ENCODE data around the gene TLX2. TPM values are rescaled to one million over a fixed set of nuclear protein-coding genes. Genes with fewer than 3 reads are reported as not detected.
"Not testable (repeated sequence)": the region's sequence is repeated elsewhere in the genome, so short reads cannot be mapped to it uniquely, and the experiment has no call there.

The TLX2 gene
- 0.25 and 2.5 TPM in 2 replicates for total RNA-seq (2014; rRNA removed; shearing (Covaris generic); ENCODE audit: low replicate concordance)

GRCh38 chr2:74514368-74515270, at the start of gene TLX2:
Gene TLX2 (plus strand): TSS chr2:74514450. CDS start chr2:74514807, 357 bp downstream.
- peaks cover 5% of the 10 kb centered on the region for H3K4me1 ChIP-seq (ENCODE audit: low read length)
- peak within 1 kb of the TSS; percentile 27 for H3K4me2 ChIP-seq (ENCODE audit: low read depth, low read length, poor library complexity, severe bottlenecking)
- H3K36me3 ChIP-seq (ENCODE audit: insufficient read depth, low read length), result no peaks in the 10 kb centered on the region
- H3K9me2 ChIP-seq (replicated peaks; ENCODE audit: insufficient read depth, low read length), result no peaks in the 10 kb centered on the region
- DNase-seq, result no peak
- no peaks in the 10 kb centered on the region for H3K9me3 ChIP-seq (ENCODE audit: low read length)
- no peaks in the 10 kb centered on the region for H3K79me2 ChIP-seq (ENCODE audit: low read length)
- H3K27ac ChIP-seq (ENCODE audit: low read length), result no peak within 1 kb of the TSS
- no peaks in the 10 kb centered on the region for H3K27me3 ChIP-seq (ENCODE audit: low read length)
- no peaks in the 10 kb centered on the region for H4K20me1 ChIP-seq (ENCODE audit: insufficient read depth, low read depth, low read length)
- H3K4me3 ChIP-seq (ENCODE audit: low read length), result no peak within 1 kb of the TSS
- no peak within 1 kb of the TSS for H3K9ac ChIP-seq (ENCODE audit: low read length)
- no peak within 1 kb of the TSS for H2AFZ ChIP-seq (ENCODE audit: low read length)

DNA sequence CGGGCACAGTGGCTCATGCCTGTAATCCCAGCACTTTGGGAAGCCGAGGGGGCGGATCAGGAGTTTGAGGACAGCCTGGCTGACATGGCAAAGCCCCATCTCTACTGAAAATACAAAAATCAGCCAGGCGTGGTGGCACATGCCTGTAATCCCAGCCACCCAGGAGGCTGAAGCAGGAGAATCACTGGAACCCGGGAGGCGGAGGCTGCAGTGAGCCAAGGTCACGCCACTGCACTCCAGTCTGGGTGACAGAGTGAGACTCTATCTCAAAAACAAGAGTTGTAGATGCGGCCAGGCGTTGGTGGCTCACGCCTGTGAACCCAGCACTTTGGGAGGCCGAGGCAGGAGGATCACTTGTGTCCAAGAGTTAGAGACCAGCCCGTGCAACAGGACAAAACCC, 43.5 kb upstream of the TLX2 start:
- Histone ChIP-seq H3K9ac (ENCODE audit: low read length) (0 out of 2 replicates have a peak overlapping the region, but pooled peaks have one; percentile 3), H3K4me2 (ENCODE audit: low read depth, low read length, poor library complexity, severe bottlenecking) (peak overlapping the region; percentile 92), H3K79me2 (ENCODE audit: low read length) (peaks cover 15% of the 10 kb centered on the region), H3K4me1 (ENCODE audit: low read length) (peaks cover 28% of the 10 kb centered on the region)
- not testable (repeated sequence) for H3K36me3 ChIP-seq (ENCODE audit: insufficient read depth, low read length); DNase-seq; H3K9me2 ChIP-seq (replicated peaks; ENCODE audit: insufficient read depth, low read length); H3K27me3 ChIP-seq (ENCODE audit: low read length); H3K27ac ChIP-seq (ENCODE audit: low read length); H4K20me1 ChIP-seq (ENCODE audit: insufficient read depth, low read depth, low read length); H3K4me3 ChIP-seq (ENCODE audit: low read length); H2AFZ ChIP-seq (ENCODE audit: low read length); H3K9me3 ChIP-seq (ENCODE audit: low read length)

- peaks cover 9% of the 10 kb centered on the region for H3K79me2 ChIP-seq (ENCODE audit: low read length)
- H3K4me1 ChIP-seq (ENCODE audit: low read length), result peaks cover 24% of the 10 kb centered on the region
- no peaks in the 10 kb centered on the region for H3K9me2 ChIP-seq (replicated peaks; ENCODE audit: insufficient read depth, low read length)
- H3K9me3 ChIP-seq (ENCODE audit: low read length), result no peaks in the 10 kb centered on the region
- peak; percentile 77 for DNase-seq
- peak overlapping the region; percentile 71 for H3K4me3 ChIP-seq (ENCODE audit: low read length)
- no peaks in the 10 kb centered on the region for H3K27me3 ChIP-seq (ENCODE audit: low read length)
- H3K9ac ChIP-seq (ENCODE audit: low read length), result peak overlapping the region; percentile 76
- no peaks in the 10 kb centered on the region; the same call in 1 of the 2 replicates for H4K20me1 ChIP-seq (ENCODE audit: insufficient read depth, low read depth, low read length)
- peak overlapping the region; percentile 92 for H3K4me2 ChIP-seq (ENCODE audit: low read depth, low read length, poor library complexity, severe bottlenecking)
- H2AFZ ChIP-seq (ENCODE audit: low read length), result peak overlapping the region; percentile 4; the same call in 1 of the 2 replicates
- peaks cover 10% of the 10 kb centered on the region; the same call in 1 of the 2 replicates for H3K36me3 ChIP-seq (ENCODE audit: insufficient read depth, low read length)
- H3K27ac ChIP-seq (ENCODE audit: low read length), result peak overlapping the region; percentile 83
These were observed 42.8 kb upstream of the TLX2 start for GRCh38 chr2:74471332-74472065.

DNA sequence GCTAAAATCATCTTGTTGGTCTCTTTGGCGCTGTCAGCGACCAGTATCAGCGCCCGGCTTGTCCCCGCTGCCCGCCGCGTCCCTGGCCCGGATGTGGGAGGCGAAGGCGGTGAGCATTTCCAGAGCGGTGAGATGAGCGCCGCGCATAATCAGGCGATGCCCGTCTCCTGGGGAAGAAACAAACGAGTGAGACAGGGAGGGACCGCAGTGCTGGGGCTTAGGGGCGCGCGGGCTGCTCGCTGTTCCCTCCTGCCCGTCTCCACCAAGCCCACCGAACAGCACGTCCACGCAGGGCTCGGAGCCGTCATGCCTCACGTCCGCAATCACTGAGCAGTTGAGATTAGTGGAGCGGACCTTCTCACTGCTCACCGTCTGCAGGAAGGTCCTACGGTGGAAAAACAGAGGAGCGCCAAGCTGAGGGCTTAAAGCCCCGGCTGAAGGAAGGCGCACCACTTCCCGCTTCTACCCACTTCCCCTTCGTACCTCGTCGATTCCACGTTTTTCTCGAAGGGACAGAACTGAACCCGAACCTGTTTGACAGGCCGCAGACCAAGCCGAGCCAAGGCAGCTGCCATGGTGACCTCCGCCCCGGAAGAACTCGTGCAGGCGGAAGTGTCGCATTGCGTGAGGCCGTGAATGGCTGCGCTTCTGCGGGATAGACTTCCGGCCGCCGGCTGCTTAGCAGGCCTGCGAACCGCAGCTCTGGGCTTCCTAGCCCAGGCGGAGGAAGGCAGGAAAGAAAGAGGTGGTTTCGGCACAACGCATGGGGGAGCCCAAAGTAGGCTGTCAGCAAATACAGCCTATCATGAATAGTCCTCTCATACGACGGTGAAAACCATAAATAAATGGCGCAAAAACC, 41.9 kb upstream of the TLX2 start, which contains the start of gene MRPL53:
Gene MRPL53, minus strand, starts transcription at position 595 of the 859 bp plus-strand sequence. Its CDS starts 20 bp downstream, at position 575.
- Histone ChIP-seq H4K20me1 (ENCODE audit: insufficient read depth, low read depth, low read length) (no peaks in the 10 kb centered on the region; the same call in 1 of the 2 replicates), H3K79me2 (ENCODE audit: low read length) (peaks cover 9% of the 10 kb centered on the region), H3K27me3 (ENCODE audit: low read length) (no peaks in the 10 kb centered on the region), H3K4me1 (ENCODE audit: low read length) (peaks cover 24% of the 10 kb centered on the region), H3K9me3 (ENCODE audit: low read length) (no peaks in the 10 kb centered on the region), H3K4me3 (ENCODE audit: low read length) (peak within 1 kb of the TSS; percentile 71), H3K27ac (ENCODE audit: low read length) (peak within 1 kb of the TSS; percentile 83), H3K36me3 (ENCODE audit: insufficient read depth, low read length) (peaks cover 10% of the 10 kb centered on the region; the same call in 1 of the 2 replicates), H3K4me2 (ENCODE audit: low read depth, low read length, poor library complexity, severe bottlenecking) (peak within 1 kb of the TSS; percentile 92), H3K9me2 (replicated peaks; ENCODE audit: insufficient read depth, low read length) (no peaks in the 10 kb centered on the region), H2AFZ (ENCODE audit: low read length) (peak within 1 kb of the TSS; percentile 58; the same call in 1 of the 2 replicates), H3K9ac (ENCODE audit: low read length) (peak within 1 kb of the TSS; percentile 76)
- peak; percentile 99 for DNase-seq

GRCh38 chr2:74472945-74473258, 41.3 kb upstream of the TLX2 start:
- Histone ChIP-seq H3K4me2 (ENCODE audit: low read depth, low read length, poor library complexity, severe bottlenecking) (peak overlapping the region; percentile 92), H3K27me3 (ENCODE audit: low read length) (no peaks in the 10 kb centered on the region), H4K20me1 (ENCODE audit: insufficient read depth, low read depth, low read length) (no peaks in the 10 kb centered on the region; the same call in 1 of the 2 replicates), H3K9ac (ENCODE audit: low read length) (peak overlapping the region; percentile 76), H3K9me3 (ENCODE audit: low read length) (no peaks in the 10 kb centered on the region), H2AFZ (ENCODE audit: low read length) (peak overlapping the region; percentile 58; the same call in 1 of the 2 replicates), H3K9me2 (replicated peaks; ENCODE audit: insufficient read depth, low read length) (no peaks in the 10 kb centered on the region), H3K27ac (ENCODE audit: low read length) (peak overlapping the region; percentile 83), H3K4me1 (ENCODE audit: low read length) (peaks cover 24% of the 10 kb centered on the region), H3K79me2 (ENCODE audit: low read length) (peaks cover 9% of the 10 kb centered on the region), H3K4me3 (ENCODE audit: low read length) (peak overlapping the region; percentile 71), H3K36me3 (ENCODE audit: insufficient read depth, low read length) (peaks cover 10% of the 10 kb centered on the region; the same call in 1 of the 2 replicates)
- DNase-seq, result no peak

GRCh38 chr2:74474481-74474880, 39.8 kb upstream of the TLX2 start:
- Histone ChIP-seq H2AFZ (ENCODE audit: low read length) (no peak overlapping the region), H3K4me3 (ENCODE audit: low read length) (no peak overlapping the region), H3K27ac (ENCODE audit: low read length) (no peak overlapping the region), H3K9me2 (replicated peaks; ENCODE audit: insufficient read depth, low read length) (no peaks in the 10 kb centered on the region), H3K4me1 (ENCODE audit: low read length) (peaks cover 24% of the 10 kb centered on the region), H3K4me2 (ENCODE audit: low read depth, low read length, poor library complexity, severe bottlenecking) (no peak overlapping the region), H4K20me1 (ENCODE audit: insufficient read depth, low read depth, low read length) (no peaks in the 10 kb centered on the region; the same call in 1 of the 2 replicates), H3K79me2 (ENCODE audit: low read length) (peaks cover 9% of the 10 kb centered on the region), H3K36me3 (ENCODE audit: insufficient read depth, low read length) (peaks cover 10% of the 10 kb centered on the region; the same call in 1 of the 2 replicates), H3K27me3 (ENCODE audit: low read length) (no peaks in the 10 kb centered on the region), H3K9me3 (ENCODE audit: low read length) (no peaks in the 10 kb centered on the region), H3K9ac (ENCODE audit: low read length) (no peak overlapping the region)
- DNase-seq, result no peak

- no peaks in the 10 kb centered on the region for H3K27me3 ChIP-seq (ENCODE audit: low read length)
- H3K9ac ChIP-seq (ENCODE audit: low read length), result no peak overlapping the region
- no peaks in the 10 kb centered on the region for H3K9me3 ChIP-seq (ENCODE audit: low read length)
- no peak overlapping the region for H3K27ac ChIP-seq (ENCODE audit: low read length)
- H3K4me1 ChIP-seq (ENCODE audit: low read length), result peaks cover 26% of the 10 kb centered on the region
- no peak for DNase-seq
- H3K79me2 ChIP-seq (ENCODE audit: low read length), result peaks cover 13% of the 10 kb centered on the region
- H4K20me1 ChIP-seq (ENCODE audit: insufficient read depth, low read depth, low read length), result no peaks in the 10 kb centered on the region; the same call in 1 of the 2 replicates
- no peak overlapping the region for H3K4me2 ChIP-seq (ENCODE audit: low read depth, low read length, poor library complexity, severe bottlenecking)
- no peaks in the 10 kb centered on the region for H3K9me2 ChIP-seq (replicated peaks; ENCODE audit: insufficient read depth, low read length)
- H2AFZ ChIP-seq (ENCODE audit: low read length), result no peak overlapping the region
- peaks cover 13% of the 10 kb centered on the region for H3K36me3 ChIP-seq (ENCODE audit: insufficient read depth, low read length)
- H3K4me3 ChIP-seq (ENCODE audit: low read length), result no peak overlapping the region
These were observed 39.4 kb upstream of the TLX2 start for GRCh38 chr2:74474899-74475298.
